Measurements from ENCODE around the gene GAB3. TPM values are rescaled to one million over a fixed set of nuclear protein-coding genes. Genes with fewer than 3 reads are reported as not detected.

The GAB3 gene
- total and polyA plus RNA-seq, 4 donors = 0.66 to 10.4 (median 1.6) TPM

DNA sequence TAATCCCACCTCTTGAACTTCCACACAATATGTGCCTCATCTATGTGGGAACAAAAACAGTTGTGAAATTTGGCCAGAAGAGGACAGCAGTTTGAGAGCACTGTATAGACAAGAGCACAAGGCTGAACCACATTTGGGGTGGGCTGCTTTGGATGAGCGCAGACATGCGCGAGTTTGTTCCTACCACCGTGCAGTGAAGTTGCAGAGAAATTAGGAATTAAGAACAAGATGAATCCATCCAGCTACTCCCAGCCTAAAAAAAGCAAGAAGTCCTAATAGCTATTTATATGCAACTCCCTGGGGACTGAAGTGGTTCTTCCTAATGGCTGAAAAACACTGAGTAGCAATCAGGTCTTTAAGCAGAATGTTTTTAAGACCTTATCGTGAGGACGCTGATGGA is 1.0 kb downstream of the GAB3 start:
- Histone ChIP-seq H3K9ac (ENCODE audit: low read depth in 1 of 2, low read length in 2 of 2) (no peak overlapping the region), H3K27me3 (ENCODE audit: control insufficient read depth in 4 of 4, insufficient read depth in 4 of 4, low read length in 3 of 4) (peaks cover 0 to 7% (median 0%) of the 10 kb centered on the region in 4 donors), H3K27ac (ENCODE audit: low read depth in 1 of 2, low read length in 2 of 2) (peak overlapping the region in 1 of 2 donors; percentile 60), H3K4me3 (ENCODE audit: low read depth in 1 of 3, low read length in 3 of 3) (peak overlapping the region in 1 of 3 donors; percentile 48), H3K9me3 (ENCODE audit: control insufficient read depth in 4 of 4, low read length in 3 of 4) (peaks cover 0 to 3% (median 0%) of the 10 kb centered on the region in 4 donors), H3K36me3 (ENCODE audit: control insufficient read depth in 4 of 4, insufficient read depth in 3 of 4, low read depth in 1 of 4, low read length in 3 of 4) (no peaks in the 10 kb centered on the region), H3K4me1 (ENCODE audit: control insufficient read depth in 4 of 4, insufficient read depth in 4 of 4, low read length in 3 of 4) (peaks cover 0 to 5% (median 1%) of the 10 kb centered on the region in 4 donors)
- WGBS = 17% methylated on average over 6 of the region's 6 CpGs
- DNase-seq (ENCODE audit: low spot score) = no peak
- no peak for TF ChIP-seq SP1 (IDR thresholded peaks at IDR 0.05)
- TF ChIP-seq TAF1 (conservative IDR thresholded peaks at IDR 0.05) = no peak

DNA sequence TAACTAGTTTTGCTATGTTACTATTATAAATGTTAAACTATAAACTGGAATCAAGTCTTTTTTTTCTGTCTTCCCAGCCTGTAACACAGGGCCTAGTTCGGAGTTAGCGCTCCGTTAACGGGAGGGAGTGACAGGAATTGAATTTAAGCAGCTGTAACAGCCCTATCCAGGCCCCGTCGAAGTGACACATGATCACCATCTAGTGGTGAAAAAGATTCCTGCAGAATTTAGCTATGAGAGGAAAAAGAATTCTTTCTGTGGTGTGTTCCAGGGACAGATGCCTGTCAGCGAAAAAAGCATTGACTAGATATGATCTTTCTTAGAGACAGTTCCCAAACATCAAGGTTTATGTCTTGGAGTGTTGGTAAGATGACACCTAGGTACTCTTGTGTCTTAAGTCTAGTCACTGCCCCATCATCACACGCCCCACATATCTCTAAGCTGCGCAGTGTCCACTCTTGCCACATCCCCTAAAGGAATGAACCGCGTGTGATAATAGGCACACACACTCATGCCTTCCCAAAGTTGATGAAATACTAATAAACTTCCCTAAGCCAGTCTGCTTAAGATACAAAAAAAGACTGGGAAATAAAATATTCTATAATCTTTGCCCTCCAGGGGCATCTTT is 2.1 kb downstream of the GAB3 start:
- Histone ChIP-seq H3K27me3 (ENCODE audit: control insufficient read depth in 4 of 4, insufficient read depth in 4 of 4, low read length in 3 of 4) (peaks cover 0 to 7% (median 0%) of the 10 kb centered on the region in 4 donors), H3K36me3 (ENCODE audit: control insufficient read depth in 4 of 4, insufficient read depth in 3 of 4, low read depth in 1 of 4, low read length in 3 of 4) (no peaks in the 10 kb centered on the region), H3K9ac (ENCODE audit: low read depth in 1 of 2, low read length in 2 of 2) (no peak overlapping the region), H3K4me1 (ENCODE audit: control insufficient read depth in 4 of 4, insufficient read depth in 4 of 4, low read length in 3 of 4) (peaks cover 0 to 5% (median 1%) of the 10 kb centered on the region in 4 donors), H3K9me3 (ENCODE audit: control insufficient read depth in 4 of 4, low read length in 3 of 4) (peaks cover 0 to 3% (median 0%) of the 10 kb centered on the region in 4 donors), H3K27ac (ENCODE audit: low read depth in 1 of 2, low read length in 2 of 2) (no peak overlapping the region), H3K4me3 (ENCODE audit: low read depth in 1 of 3, low read length in 3 of 3) (no peak overlapping the region)
- WGBS = 26% methylated on average over 11 of the region's 11 CpGs
- DNase-seq (ENCODE audit: low spot score) = peak; percentile 40
- peak; percentile 82 to 93 for TF ChIP-seq RAD21 (IDR thresholded peaks at IDR 0.05)
- TF ChIP-seq, protein P1, sequence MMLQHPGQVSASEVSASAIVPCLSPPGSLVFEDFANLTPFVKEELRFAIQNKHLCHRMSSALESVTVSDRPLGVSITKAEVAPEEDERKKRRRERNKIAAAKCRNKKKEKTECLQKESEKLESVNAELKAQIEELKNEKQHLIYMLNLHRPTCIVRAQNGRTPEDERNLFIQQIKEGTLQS (IDR thresholded peaks at IDR 0.05) = no peak
- TF ChIP-seq, protein P2, sequence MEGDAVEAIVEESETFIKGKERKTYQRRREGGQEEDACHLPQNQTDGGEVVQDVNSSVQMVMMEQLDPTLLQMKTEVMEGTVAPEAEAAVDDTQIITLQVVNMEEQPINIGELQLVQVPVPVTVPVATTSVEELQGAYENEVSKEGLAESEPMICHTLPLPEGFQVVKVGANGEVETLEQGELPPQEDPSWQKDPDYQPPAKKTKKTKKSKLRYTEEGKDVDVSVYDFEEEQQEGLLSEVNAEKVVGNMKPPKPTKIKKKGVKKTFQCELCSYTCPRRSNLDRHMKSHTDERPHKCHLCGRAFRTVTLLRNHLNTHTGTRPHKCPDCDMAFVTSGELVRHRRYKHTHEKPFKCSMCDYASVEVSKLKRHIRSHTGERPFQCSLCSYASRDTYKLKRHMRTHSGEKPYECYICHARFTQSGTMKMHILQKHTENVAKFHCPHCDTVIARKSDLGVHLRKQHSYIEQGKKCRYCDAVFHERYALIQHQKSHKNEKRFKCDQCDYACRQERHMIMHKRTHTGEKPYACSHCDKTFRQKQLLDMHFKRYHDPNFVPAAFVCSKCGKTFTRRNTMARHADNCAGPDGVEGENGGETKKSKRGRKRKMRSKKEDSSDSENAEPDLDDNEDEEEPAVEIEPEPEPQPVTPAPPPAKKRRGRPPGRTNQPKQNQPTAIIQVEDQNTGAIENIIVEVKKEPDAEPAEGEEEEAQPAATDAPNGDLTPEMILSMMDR (IDR thresholded peaks at IDR 0.05; ENCODE audit: low read depth, low read length, missing input control) = peak; percentile 71

DNA sequence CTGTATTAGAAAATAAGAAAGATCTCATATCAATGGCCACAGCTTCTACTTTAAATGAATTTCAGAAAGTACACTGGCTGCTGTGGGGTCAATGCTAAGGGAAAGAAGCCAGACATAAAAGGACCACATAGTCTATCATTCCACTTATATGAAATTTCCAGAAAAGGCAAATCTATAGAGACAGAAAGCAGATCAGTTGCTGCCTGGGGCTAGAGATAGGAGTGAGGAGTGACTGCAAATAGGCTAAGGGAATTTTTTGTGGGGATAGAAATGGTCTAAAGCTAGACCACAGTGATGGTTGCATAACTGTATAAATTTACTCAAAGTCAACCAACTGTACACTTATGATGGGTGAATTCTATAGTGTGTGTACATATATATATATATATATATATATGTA is 8.3 kb downstream of the GAB3 start:
- Histone ChIP-seq H3K4me1 (ENCODE audit: control insufficient read depth in 4 of 4, insufficient read depth in 4 of 4, low read length in 3 of 4) (no peaks in the 10 kb centered on the region), H3K4me3 (ENCODE audit: low read depth in 1 of 3, low read length in 3 of 3) (no peak overlapping the region), H3K36me3 (ENCODE audit: control insufficient read depth in 4 of 4, insufficient read depth in 3 of 4, low read depth in 1 of 4, low read length in 3 of 4) (no peaks in the 10 kb centered on the region), H3K9ac (ENCODE audit: low read depth in 1 of 2, low read length in 2 of 2) (no peak overlapping the region), H3K27ac (ENCODE audit: low read depth in 1 of 2, low read length in 2 of 2) (no peak overlapping the region), H3K9me3 (ENCODE audit: control insufficient read depth in 4 of 4, low read length in 3 of 4) (no peaks in the 10 kb centered on the region), H3K27me3 (ENCODE audit: control insufficient read depth in 4 of 4, insufficient read depth in 4 of 4, low read length in 3 of 4) (no peaks in the 10 kb centered on the region)
- DNase-seq (ENCODE audit: low spot score) = no peak
- TF ChIP-seq RXRA (IDR thresholded peaks at IDR 0.05) (no peak), GABPA (IDR thresholded peaks at IDR 0.05 in 1 of 2, conservative IDR thresholded peaks at IDR 0.05 in 1 of 2) (no peak), NR2F2 (IDR thresholded peaks at IDR 0.05) (no peak), HNF4G (IDR thresholded peaks at IDR 0.05) (no peak)
- TF ChIP-seq, protein P3, sequence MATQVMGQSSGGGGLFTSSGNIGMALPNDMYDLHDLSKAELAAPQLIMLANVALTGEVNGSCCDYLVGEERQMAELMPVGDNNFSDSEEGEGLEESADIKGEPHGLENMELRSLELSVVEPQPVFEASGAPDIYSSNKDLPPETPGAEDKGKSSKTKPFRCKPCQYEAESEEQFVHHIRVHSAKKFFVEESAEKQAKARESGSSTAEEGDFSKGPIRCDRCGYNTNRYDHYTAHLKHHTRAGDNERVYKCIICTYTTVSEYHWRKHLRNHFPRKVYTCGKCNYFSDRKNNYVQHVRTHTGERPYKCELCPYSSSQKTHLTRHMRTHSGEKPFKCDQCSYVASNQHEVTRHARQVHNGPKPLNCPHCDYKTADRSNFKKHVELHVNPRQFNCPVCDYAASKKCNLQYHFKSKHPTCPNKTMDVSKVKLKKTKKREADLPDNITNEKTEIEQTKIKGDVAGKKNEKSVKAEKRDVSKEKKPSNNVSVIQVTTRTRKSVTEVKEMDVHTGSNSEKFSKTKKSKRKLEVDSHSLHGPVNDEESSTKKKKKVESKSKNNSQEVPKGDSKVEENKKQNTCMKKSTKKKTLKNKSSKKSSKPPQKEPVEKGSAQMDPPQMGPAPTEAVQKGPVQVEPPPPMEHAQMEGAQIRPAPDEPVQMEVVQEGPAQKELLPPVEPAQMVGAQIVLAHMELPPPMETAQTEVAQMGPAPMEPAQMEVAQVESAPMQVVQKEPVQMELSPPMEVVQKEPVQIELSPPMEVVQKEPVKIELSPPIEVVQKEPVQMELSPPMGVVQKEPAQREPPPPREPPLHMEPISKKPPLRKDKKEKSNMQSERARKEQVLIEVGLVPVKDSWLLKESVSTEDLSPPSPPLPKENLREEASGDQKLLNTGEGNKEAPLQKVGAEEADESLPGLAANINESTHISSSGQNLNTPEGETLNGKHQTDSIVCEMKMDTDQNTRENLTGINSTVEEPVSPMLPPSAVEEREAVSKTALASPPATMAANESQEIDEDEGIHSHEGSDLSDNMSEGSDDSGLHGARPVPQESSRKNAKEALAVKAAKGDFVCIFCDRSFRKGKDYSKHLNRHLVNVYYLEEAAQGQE (IDR thresholded peaks at IDR 0.05) = no peak
